ENCODE results near the gene DHX40.
"Not testable (repeated sequence)": the region's sequence is repeated elsewhere in the genome, so short reads cannot be mapped to it uniquely, and the experiment has no call there.

Gene DHX40

GRCh38 chr17:59565959-59566324 lies 532 bp downstream of the DHX40 start:
- DNase-seq, result peak; percentile 48

- DNase-seq, result not testable (repeated sequence)
Observed at GRCh38 chr17:59569151-59569550, 3.7 kb downstream of the DHX40 start.

GRCh38 chr17:59572301-59572924 lies 7.0 kb downstream of the DHX40 start:
- no peak for DNase-seq

GRCh38 chr17:59584168-59584567 lies 18.8 kb downstream of the DHX40 start:
- not testable (repeated sequence) for DNase-seq

- no peak for DNase-seq
Observed at GRCh38 chr17:59600169-59600568, 34.8 kb downstream of the DHX40 start.

GRCh38 chr17:59601130-59601529 lies 35.7 kb downstream of the DHX40 start:
- no peak for DNase-seq

- DNase-seq, result no peak
Observed at GRCh38 chr17:59607061-59607460, 41.7 kb downstream of the DHX40 start.

GRCh38 chr17:59607817-59608403 lies 42.5 kb downstream of the DHX40 start:
- no peak for DNase-seq

- no peak for DNase-seq
Observed at GRCh38 chr17:59611503-59611902, 46.1 kb downstream of the DHX40 start.

- DNase-seq, result no peak
Observed at GRCh38 chr17:59616253-59616920, 51.0 kb downstream of the DHX40 start.

GRCh38 chr17:59617156-59617732 lies 51.8 kb downstream of the DHX40 start:
- no peak for DNase-seq

- DNase-seq, result no peak
Observed at GRCh38 chr17:59619035-59619297, 53.6 kb downstream of the DHX40 start.

GRCh38 chr17:59619298-59620063 lies 54.1 kb downstream of the DHX40 start, which contains the start of gene CLTC:
Gene CLTC (plus strand): TSS chr17:59619895. CDS start chr17:59620132, 237 bp downstream.
- DNase-seq, result peak; percentile 89

GRCh38 chr17:59620064-59620359 lies 54.6 kb downstream of the DHX40 start:
- DNase-seq, result no peak

- peak; percentile 19 for DNase-seq
Observed at GRCh38 chr17:59620518-59621259, 55.3 kb downstream of the DHX40 start.

GRCh38 chr17:59621771-59622170 lies 56.4 kb downstream of the DHX40 start:
- no peak for DNase-seq

GRCh38 chr17:59623151-59623550 lies 57.7 kb downstream of the DHX40 start:
- no peak for DNase-seq

GRCh38 chr17:59626756-59627155 lies 61.3 kb downstream of the DHX40 start:
- DNase-seq, result no peak

- DNase-seq, result no peak
Observed at GRCh38 chr17:59627274-59627673, 61.9 kb downstream of the DHX40 start.

GRCh38 chr17:59627770-59628171 lies 62.4 kb downstream of the DHX40 start:
- no peak for DNase-seq

- no peak for DNase-seq
Observed at GRCh38 chr17:59629174-59629573, 63.8 kb downstream of the DHX40 start.

GRCh38 chr17:59631276-59631675 lies 65.9 kb downstream of the DHX40 start:
- DNase-seq, result no peak

GRCh38 chr17:59632398-59632797 lies 67.0 kb downstream of the DHX40 start:
- DNase-seq, result no peak
